Natural killer cell treated with Interleukin-12 subunit alpha and Interleukin-12 subunit beta and Interleukin-15 and Interleukin-18, amount 100 ng/mL, for 72 hours (primary cell): ENCODE measurements around the gene LAMA2. TPM values are rescaled to one million over a fixed set of nuclear protein-coding genes. Genes with fewer than 3 reads are reported as not detected.

Source experiments
- ATAC-seq, 2 donors: fragments of 150-1000 bp; cut with Tn5 transposase in 1 of 2; sonication (Bioruptor Pico), chemical (Tn5 transposase) in 1 of 2; 2 replicates each; pipeline ENCODE4 v1.10.0; 2021
- DNase-seq: peaks from one replicate; pipeline ENCODE4 v3.0.0; 2022; ENCODE audit warnings: low spot score
- H3K27ac Mint-ChIP-seq, 2 donors: 1 replicate in 1 of 2; 2 replicates in 1 of 2; pipeline ENCODE4 v1.8.0; 2022; ENCODE audit warnings: mixed read lengths in 2 of 2, mild to moderate bottlenecking in 1 of 2, moderate library complexity in 1 of 2
- H3K27me3 Mint-ChIP-seq, 2 donors: 1 replicate in 1 of 2; 2 replicates in 1 of 2; pipeline ENCODE4 v1.8.0; 2022; ENCODE audit warnings: mixed read lengths in 2 of 2
- H3K36me3 Mint-ChIP-seq: one replicate; pipeline ENCODE4 v1.8.0; 2022; ENCODE audit warnings: mixed read lengths
- H3K4me1 Mint-ChIP-seq, 2 donors: 1 replicate in 1 of 2; 2 replicates in 1 of 2; pipeline ENCODE4 v1.8.0; 2022; ENCODE audit warnings: low read depth in 2 of 2, mixed read lengths in 2 of 2, mild to moderate bottlenecking in 1 of 2
- H3K4me3 Mint-ChIP-seq: one replicate; pipeline ENCODE4 v1.8.0; 2022; ENCODE audit warnings: mixed read lengths
- H3K9me3 Mint-ChIP-seq: 2 replicates; pipeline ENCODE4 v1.8.0; 2022; ENCODE audit warnings: mixed read lengths
- total RNA-seq, 2 donors: library from RNA; stranded (reverse); gene quantifications; one replicate each; pipeline ENCODE4 v1.2.3, GENCODE V29; 2022

The LAMA2 gene
- total RNA-seq, 2 donors from 2014 or later = 0.36 to 0.53 TPM

- Mint-ChIP-seq H3K27ac (no peak overlapping the region), H3K36me3 (no peaks in the 10 kb centered on the region)
Observed at GRCh38 chr6:129516787-129517186, 633.8 kb downstream of the LAMA2 start.

GRCh38 chr6:129517288-129517687 is 634.4 kb downstream of the LAMA2 start:
- Mint-ChIP-seq H3K27ac (no peak overlapping the region), H3K27me3 (no peaks in the 10 kb centered on the region), H3K4me1 (no peaks in the 10 kb centered on the region), H3K4me3 (no peak overlapping the region), H3K36me3 (no peaks in the 10 kb centered on the region), H3K9me3 (no peaks in the 10 kb centered on the region)
- ATAC-seq (no peak), DNase-seq (no peak)

More at GRCh38 chr6:129516787-129517186, 633.8 kb downstream of the LAMA2 start:
- H3K4me3 Mint-ChIP-seq = no peak overlapping the region
- DNase-seq (no peak), ATAC-seq (no peak)
- no peaks in the 10 kb centered on the region for H3K9me3 Mint-ChIP-seq
- H3K27me3 Mint-ChIP-seq = no peaks in the 10 kb centered on the region
- H3K4me1 Mint-ChIP-seq = no peaks in the 10 kb centered on the region

- Mint-ChIP-seq H3K4me3 (no peak overlapping the region), H3K27ac (no peak overlapping the region), H3K36me3 (no peaks in the 10 kb centered on the region), H3K4me1 (no peaks in the 10 kb centered on the region), H3K9me3 (no peaks in the 10 kb centered on the region), H3K27me3 (peaks cover 0 to 2% of the 10 kb centered on the region in 2 donors)
- no peak for ATAC-seq
- no peak for DNase-seq
Observed at GRCh38 chr6:129519750-129520149, 636.8 kb downstream of the LAMA2 start.

GRCh38 chr6:129521946-129522345 is 639.0 kb downstream of the LAMA2 start:
- Mint-ChIP-seq H3K27ac (no peak overlapping the region), H3K27me3 (peaks cover 0 to 4% of the 10 kb centered on the region in 2 donors), H3K4me3 (no peak overlapping the region), H3K36me3 (no peaks in the 10 kb centered on the region), H3K9me3 (no peaks in the 10 kb centered on the region), H3K4me1 (no peaks in the 10 kb centered on the region)
- DNase-seq (no peak), ATAC-seq (no peak)

GRCh38 chr6:129523816-129524215 is 640.9 kb downstream of the LAMA2 start:
- no peak for ATAC-seq
- no peak for DNase-seq
- Mint-ChIP-seq H3K4me1 (no peaks in the 10 kb centered on the region), H3K27ac (no peak overlapping the region), H3K4me3 (no peak overlapping the region), H3K9me3 (no peaks in the 10 kb centered on the region), H3K27me3 (peaks cover 0 to 7% of the 10 kb centered on the region in 2 donors), H3K36me3 (no peaks in the 10 kb centered on the region)

- H3K9me3 Mint-ChIP-seq = no peaks in the 10 kb centered on the region
Observed at GRCh38 chr6:129525055-129525454, 642.1 kb downstream of the LAMA2 start.

GRCh38 chr6:129534926-129535325 is 652.0 kb downstream of the LAMA2 start:
- peaks cover 4% of the 10 kb centered on the region for H3K36me3 Mint-ChIP-seq
- no peaks in the 10 kb centered on the region for H3K4me1 Mint-ChIP-seq
- no peak overlapping the region for H3K4me3 Mint-ChIP-seq
- DNase-seq (no peak), ATAC-seq (no peak)
- peaks cover 0 to 3% of the 10 kb centered on the region in 2 donors for H3K27me3 Mint-ChIP-seq
- no peaks in the 10 kb centered on the region for H3K9me3 Mint-ChIP-seq
- no peak overlapping the region for H3K27ac Mint-ChIP-seq

More at GRCh38 chr6:129525055-129525454, 642.1 kb downstream of the LAMA2 start:
- DNase-seq (no peak), ATAC-seq (no peak)
- Mint-ChIP-seq H3K27me3 (peaks cover 0 to 10% of the 10 kb centered on the region in 2 donors), H3K4me1 (no peaks in the 10 kb centered on the region), H3K4me3 (no peak overlapping the region), H3K36me3 (no peaks in the 10 kb centered on the region), H3K27ac (no peak overlapping the region)

- no peaks in the 10 kb centered on the region for H3K4me1 Mint-ChIP-seq
Observed at GRCh38 chr6:129536271-129536670, 653.3 kb downstream of the LAMA2 start.

GRCh38 chr6:129539032-129539431 is 656.1 kb downstream of the LAMA2 start:
- ATAC-seq (peak in 1 of 2 donors; percentile 15), DNase-seq (no peak)
- H3K27ac Mint-ChIP-seq = no peak overlapping the region
- peaks cover 2% of the 10 kb centered on the region for H3K36me3 Mint-ChIP-seq
- no peaks in the 10 kb centered on the region for H3K4me1 Mint-ChIP-seq
- no peak overlapping the region for H3K4me3 Mint-ChIP-seq
- H3K9me3 Mint-ChIP-seq = no peaks in the 10 kb centered on the region
- H3K27me3 Mint-ChIP-seq = peaks cover 0 to 4% of the 10 kb centered on the region in 2 donors

More at GRCh38 chr6:129536271-129536670, 653.3 kb downstream of the LAMA2 start:
- Mint-ChIP-seq H3K4me3 (no peak overlapping the region), H3K27me3 (no peaks in the 10 kb centered on the region), H3K27ac (no peak overlapping the region), H3K36me3 (peaks cover 4% of the 10 kb centered on the region), H3K9me3 (no peaks in the 10 kb centered on the region)
- DNase-seq = no peak
- ATAC-seq = no peak

- DNase-seq (no peak), ATAC-seq (no peak)
- Mint-ChIP-seq H3K9me3 (no peaks in the 10 kb centered on the region), H3K27ac (no peak overlapping the region), H3K27me3 (peaks cover 0 to 4% of the 10 kb centered on the region in 2 donors), H3K4me1 (no peaks in the 10 kb centered on the region), H3K36me3 (no peaks in the 10 kb centered on the region), H3K4me3 (no peak overlapping the region)
Observed at GRCh38 chr6:129542705-129543104, 659.8 kb downstream of the LAMA2 start.

- H3K27me3 Mint-ChIP-seq = peaks cover 0 to 4% of the 10 kb centered on the region in 2 donors
- H3K27ac Mint-ChIP-seq = peak overlapping the region in 1 of 2 donors; percentile 8
- no peak for DNase-seq
- no peaks in the 10 kb centered on the region for H3K36me3 Mint-ChIP-seq
- H3K4me3 Mint-ChIP-seq = no peak overlapping the region
- H3K9me3 Mint-ChIP-seq = no peaks in the 10 kb centered on the region
- no peaks in the 10 kb centered on the region for H3K4me1 Mint-ChIP-seq
- no peak for ATAC-seq
Observed at GRCh38 chr6:129543981-129544380, 661.0 kb downstream of the LAMA2 start.

- no peak overlapping the region for H3K4me3 Mint-ChIP-seq
- H3K9me3 Mint-ChIP-seq = no peaks in the 10 kb centered on the region
- no peaks in the 10 kb centered on the region for H3K36me3 Mint-ChIP-seq
- no peak overlapping the region for H3K27ac Mint-ChIP-seq
- H3K4me1 Mint-ChIP-seq = no peaks in the 10 kb centered on the region
- H3K27me3 Mint-ChIP-seq = peaks cover 0 to 4% of the 10 kb centered on the region in 2 donors
- ATAC-seq = no peak
- DNase-seq = no peak
Observed at GRCh38 chr6:129544892-129545612, 662.1 kb downstream of the LAMA2 start.

- Mint-ChIP-seq H3K4me3 (no peak overlapping the region), H3K4me1 (no peaks in the 10 kb centered on the region), H3K9me3 (no peaks in the 10 kb centered on the region), H3K36me3 (no peaks in the 10 kb centered on the region), H3K27ac (no peak overlapping the region), H3K27me3 (peaks cover 0 to 6% of the 10 kb centered on the region in 2 donors)
- no peak for ATAC-seq
- no peak for DNase-seq
Observed at GRCh38 chr6:129546702-129547101, 663.8 kb downstream of the LAMA2 start.

GRCh38 chr6:129551486-129551885 is 668.5 kb downstream of the LAMA2 start:
- H3K9me3 Mint-ChIP-seq = no peaks in the 10 kb centered on the region
- H3K4me1 Mint-ChIP-seq = no peaks in the 10 kb centered on the region
- no peak overlapping the region for H3K27ac Mint-ChIP-seq
- no peak overlapping the region for H3K4me3 Mint-ChIP-seq
- DNase-seq = no peak
- no peaks in the 10 kb centered on the region for H3K36me3 Mint-ChIP-seq
- peaks cover 0 to 10% of the 10 kb centered on the region in 2 donors for H3K27me3 Mint-ChIP-seq
- ATAC-seq = no peak
